Urinary bladder (tissue), 4 donors: ENCODE data around the gene TTYH3. TPM values are rescaled to one million over a fixed set of nuclear protein-coding genes. Genes with fewer than 3 reads are reported as not detected.
A peak's percentile ranks its signal among the peaks of the same experiment; 100 is the strongest.
"Not testable (repeated sequence)": the region's sequence is repeated elsewhere in the genome, so short reads cannot be mapped to it uniquely, and the experiment has no call there.

ENCODE experiments used
- DNase-seq: peaks from one replicate; pipeline ENCODE4 v3.0.0-alpha.2; 2015; ENCODE audit errors: extremely low spot score
- H3K27ac ChIP-seq: one replicate; pipeline ENCODE4 v1.5.1; 2013; ENCODE audit warnings: low read depth, mild to moderate bottlenecking, moderate library complexity
- H3K36me3 ChIP-seq: one replicate; pipeline ENCODE4 v1.6.1; 2013; ENCODE audit warnings: mild to moderate bottlenecking, moderate library complexity; ENCODE audit not compliant: insufficient read depth
- H3K4me1 ChIP-seq: one replicate; pipeline ENCODE4 v1.6.1; 2013; ENCODE audit warnings: mild to moderate bottlenecking, moderate library complexity; ENCODE audit not compliant: insufficient read depth
- H3K4me3 ChIP-seq: one replicate; pipeline ENCODE4 v1.5.1; 2013; ENCODE audit warnings: low read depth, low read length
- WGBS: extraction: QIAGEN DNeasy Blood & Tissue Kit; methylation state at CpG from one replicate; pipeline ENCODE4 v1.1.7; 2013; 5-methylcytosine and 5-hydroxymethylcytosine counted together
- polyA plus RNA-seq: library from polyadenylated mRNA; stranded (reverse); fragments of 200-250 nt; gene quantifications from one replicate; pipeline ENCODE4 v1.2.3, GENCODE V29; 2013
- total RNA-seq: library from RNA; depleted of rRNA; stranded (reverse); fragments of >200 nt; gene quantifications from one replicate; pipeline ENCODE4 v1.2.3, GENCODE V29; 2014
- donor health status: healthy with polysubstance abuse.
- donor health status: healthy.

TTYH3 gene
- 29.2 TPM for total RNA-seq
- 26.7 TPM for polyA plus RNA-seq

DNA sequence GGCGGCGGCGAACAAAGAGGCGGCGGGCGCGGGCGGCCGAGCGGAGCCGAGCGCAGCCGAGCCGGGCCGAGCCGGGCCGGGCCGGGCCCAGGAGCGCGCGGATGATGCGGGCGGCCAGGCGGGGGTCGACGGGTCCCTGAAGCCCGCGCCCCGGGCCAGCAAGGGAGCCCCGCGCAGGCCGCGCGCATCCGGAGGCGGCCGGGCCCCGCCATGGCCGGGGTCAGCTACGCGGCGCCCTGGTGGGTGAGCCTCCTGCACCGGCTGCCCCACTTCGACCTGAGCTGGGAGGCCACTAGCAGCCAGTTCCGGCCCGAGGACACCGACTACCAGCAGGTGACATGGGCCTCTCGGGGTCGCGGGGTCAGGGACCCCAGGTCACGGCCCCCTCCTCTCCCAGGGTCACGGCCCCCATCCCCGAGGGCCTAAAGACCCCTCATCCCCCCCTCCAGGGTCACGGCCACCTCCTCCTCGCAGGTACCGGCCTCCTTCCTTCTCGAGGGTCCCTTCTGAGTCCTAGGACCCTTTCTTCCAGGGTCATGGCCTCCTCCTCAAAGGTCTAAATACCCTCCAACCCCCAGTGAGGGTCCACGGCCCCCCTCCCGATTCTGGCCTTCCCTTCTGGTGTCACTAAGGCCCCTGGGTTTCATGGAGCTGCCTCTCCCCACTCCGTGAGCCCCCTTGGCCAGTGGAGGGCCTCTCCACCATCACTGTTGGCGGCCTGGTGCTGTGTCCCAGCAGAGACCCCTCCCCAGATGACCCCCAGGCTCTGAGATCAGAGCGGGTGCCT lies at the start of gene TTYH3:
Gene TTYH3 (plus strand): TSS at position 41 of the 787 bp plus-strand sequence. CDS start 170 bp downstream, at position 211.
- Histone ChIP-seq H3K4me1 (no peaks in the 10 kb centered on the region), H3K4me3 (peak within 1 kb of the TSS; percentile 78), H3K36me3 (no peaks in the 10 kb centered on the region), H3K27ac (peak within 1 kb of the TSS; percentile 67)
- WGBS: 1% methylated on average over 59 of the region's 62 CpGs
- DNase-seq: no peak

DNA sequence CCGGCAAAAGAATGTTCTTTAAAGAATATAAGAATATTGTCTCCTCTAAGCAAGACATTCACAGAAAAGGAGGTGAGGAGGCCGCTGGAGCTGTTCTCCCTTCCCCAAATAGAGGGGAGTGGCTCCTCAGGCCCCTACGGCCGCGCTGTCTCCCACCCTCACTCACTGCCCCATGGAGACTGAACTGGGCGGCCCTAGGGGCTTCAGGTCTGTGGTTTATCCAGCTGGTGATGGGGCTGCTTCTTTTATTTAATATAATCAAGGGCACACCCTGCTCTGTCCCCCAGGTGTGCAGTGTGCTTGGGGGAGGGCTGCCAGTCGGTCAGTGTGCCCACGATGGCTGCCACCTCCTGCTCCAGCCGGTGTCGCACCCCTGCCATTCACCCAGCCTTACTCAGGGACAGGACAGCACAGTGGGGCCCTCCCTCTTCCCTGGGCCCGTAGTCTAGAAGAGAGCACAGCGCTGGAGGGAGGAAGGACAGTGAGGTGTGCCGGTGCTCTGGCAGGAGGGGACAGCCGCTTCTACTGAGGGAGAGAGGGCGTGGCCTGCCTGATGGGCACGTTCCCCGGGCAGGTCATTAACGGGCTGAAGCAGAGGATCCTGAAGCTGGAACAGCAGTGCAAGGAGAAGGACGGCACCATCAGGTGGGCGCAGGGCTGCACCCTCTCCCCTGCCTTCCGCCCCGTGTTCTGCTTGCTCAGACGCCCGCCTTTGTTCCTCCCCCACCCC lies 49.6 kb upstream of the TTYH3 start:
- WGBS: 85% methylated on average over 24 of the region's 24 CpGs
- DNase-seq: no peak
- Histone ChIP-seq H3K4me1 (no peaks in the 10 kb centered on the region), H3K36me3 (no peaks in the 10 kb centered on the region), H3K4me3 (no peak overlapping the region), H3K27ac (no peak overlapping the region)

GRCh38 chr7:2583798-2584580 lies 47.8 kb upstream of the TTYH3 start:
- Histone ChIP-seq H3K36me3 (no peaks in the 10 kb centered on the region), H3K27ac (no peak overlapping the region), H3K4me3 (no peak overlapping the region), H3K4me1 (no peaks in the 10 kb centered on the region)
- WGBS: 95% methylated on average over 42 of the region's 54 CpGs
- DNase-seq: no peak

GRCh38 chr7:2585446-2585845 lies 46.3 kb upstream of the TTYH3 start:
- 87% methylated on average over 19 of the region's 19 CpGs for WGBS

GRCh38 chr7:2586326-2587020 lies 45.3 kb upstream of the TTYH3 start:
- Histone ChIP-seq H3K36me3 (no peaks in the 10 kb centered on the region), H3K27ac (no peak overlapping the region), H3K4me3 (no peak overlapping the region), H3K4me1 (no peaks in the 10 kb centered on the region)
- WGBS: 92% methylated on average over 24 of the region's 24 CpGs
- no peak for DNase-seq

More at GRCh38 chr7:2585446-2585845, 46.3 kb upstream of the TTYH3 start:
- Histone ChIP-seq H3K4me3 (no peak overlapping the region), H3K4me1 (no peaks in the 10 kb centered on the region), H3K27ac (no peak overlapping the region), H3K36me3 (no peaks in the 10 kb centered on the region)
- no peak for DNase-seq

DNA sequence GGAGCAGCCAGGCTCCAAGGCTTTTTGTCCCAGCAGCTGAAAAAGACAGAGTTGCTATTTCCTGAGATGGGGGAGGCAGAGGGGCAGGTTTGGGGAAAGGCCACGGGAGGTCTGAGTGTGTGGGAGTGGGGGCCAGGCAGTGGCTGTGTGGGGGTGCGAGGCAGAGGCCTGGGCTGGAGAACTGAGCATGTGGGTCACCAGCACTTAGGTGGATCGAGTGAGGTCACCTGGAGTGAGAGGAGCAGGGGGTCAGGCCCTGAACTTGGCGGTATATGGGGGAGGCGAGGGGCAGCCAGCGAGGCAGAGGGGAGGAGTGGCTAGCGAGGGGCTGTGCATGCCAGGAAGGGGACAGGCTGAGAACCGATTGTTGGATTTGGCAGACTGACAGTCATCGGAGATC lies 44.7 kb upstream of the TTYH3 start:
- H3K27ac ChIP-seq: no peak overlapping the region
- H3K36me3 ChIP-seq: no peaks in the 10 kb centered on the region
- H3K4me1 ChIP-seq: no peaks in the 10 kb centered on the region
- DNase-seq: no peak
- no peak overlapping the region for H3K4me3 ChIP-seq
- WGBS: 91% methylated on average over 9 of the region's 9 CpGs

GRCh38 chr7:2587778-2588177 lies 44.0 kb upstream of the TTYH3 start:
- no peaks in the 10 kb centered on the region for H3K4me1 ChIP-seq
- no peak for DNase-seq
- no peak overlapping the region for H3K4me3 ChIP-seq
- no peak overlapping the region for H3K27ac ChIP-seq
- 97% methylated on average over 21 of the region's 21 CpGs for WGBS
- no peaks in the 10 kb centered on the region for H3K36me3 ChIP-seq

- Histone ChIP-seq H3K4me3 (no peak overlapping the region), H3K27ac (no peak overlapping the region), H3K4me1 (no peaks in the 10 kb centered on the region), H3K36me3 (no peaks in the 10 kb centered on the region)
- no peak for DNase-seq
- WGBS: 88% methylated on average over 16 of the region's 16 CpGs
These were observed 42.4 kb upstream of the TTYH3 start for GRCh38 chr7:2589341-2589740.

DNA sequence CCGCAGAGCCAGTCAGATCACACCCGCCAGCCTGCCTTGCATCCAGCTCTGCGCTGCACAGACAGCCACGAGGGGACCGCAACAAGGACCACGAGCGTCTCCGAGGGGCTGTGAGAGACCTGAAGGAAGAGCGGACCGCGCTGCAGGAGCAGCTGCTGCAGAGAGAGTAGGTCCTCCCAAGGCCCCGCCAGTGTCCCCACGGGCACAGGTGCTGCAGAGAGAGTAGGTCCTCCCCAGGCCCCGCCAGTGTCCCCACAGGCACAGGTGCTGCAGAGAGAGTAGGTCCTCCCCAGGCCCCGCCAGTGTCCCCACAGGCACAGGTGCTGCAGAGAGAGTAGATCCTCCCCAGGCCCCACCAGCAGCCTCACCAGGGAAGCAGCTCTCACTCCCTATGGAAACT lies 41.8 kb upstream of the TTYH3 start:
- H3K36me3 ChIP-seq: not testable (repeated sequence)
- 93% methylated on average over 15 of the region's 15 CpGs for WGBS

DNA sequence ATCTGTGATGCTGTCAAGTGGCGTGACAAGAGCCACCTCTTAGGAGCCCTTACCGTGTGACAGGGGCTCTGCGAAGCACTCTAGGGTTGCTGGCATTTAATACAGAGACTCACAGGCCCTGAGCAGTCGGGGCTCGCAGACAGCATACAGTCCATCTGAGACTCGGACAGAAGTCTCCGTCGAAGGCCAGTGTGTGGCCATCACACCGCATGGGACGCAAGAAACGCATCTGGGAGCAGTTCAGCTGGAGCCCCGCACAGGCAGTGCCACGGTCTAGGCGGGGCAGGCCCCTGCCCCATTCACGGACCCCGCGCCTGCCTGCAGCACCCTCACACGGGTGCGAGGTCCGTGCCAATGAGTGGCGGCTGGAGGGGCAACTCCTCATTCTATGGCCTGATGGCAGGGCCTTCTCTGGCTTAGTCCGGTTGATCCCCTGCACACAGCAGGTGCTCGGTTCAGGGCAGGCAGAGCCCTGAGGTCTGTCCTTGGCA lies 39.4 kb upstream of the TTYH3 start:
- Histone ChIP-seq H3K36me3 (no peaks in the 10 kb centered on the region), H3K4me3 (no peak overlapping the region), H3K27ac (no peak overlapping the region), H3K4me1 (no peaks in the 10 kb centered on the region)
- DNase-seq: no peak
- 93% methylated on average over 23 of the region's 23 CpGs for WGBS

More for the DNA sequence above, 41.8 kb upstream of the TTYH3 start:
- not testable (repeated sequence) for DNase-seq, H3K4me3 ChIP-seq, H3K27ac ChIP-seq, H3K4me1 ChIP-seq

GRCh38 chr7:2593036-2593727 lies 38.6 kb upstream of the TTYH3 start:
- DNase-seq: no peak
- H3K4me3 ChIP-seq: no peak overlapping the region
- H3K36me3 ChIP-seq: no peaks in the 10 kb centered on the region
- WGBS: 94% methylated on average over 38 of the region's 38 CpGs
- no peak overlapping the region for H3K27ac ChIP-seq
- H3K4me1 ChIP-seq: no peaks in the 10 kb centered on the region

- Histone ChIP-seq H3K36me3 (peaks cover 2% of the 10 kb centered on the region), H3K4me3 (no peak overlapping the region), H3K27ac (no peak overlapping the region), H3K4me1 (no peaks in the 10 kb centered on the region)
- WGBS: 88% methylated on average over 10 of the region's 10 CpGs
- DNase-seq: no peak
These were observed 37.2 kb upstream of the TTYH3 start for GRCh38 chr7:2594599-2594998.
